Stimulated activated CD4-positive, alpha-beta T cell treated with anti-CD3 and anti-CD28 coated beads, Interleukin-15, amount 100 ng/mL, for 1 hour (primary cell): ENCODE results near the gene LILRB1.
"Not testable (repeated sequence)": the region's sequence is repeated elsewhere in the genome, so short reads cannot be mapped to it uniquely, and the experiment has no call there.

ENCODE experiments used
- DNase-seq, 2 donors: peaks; one replicate each; pipeline ENCODE4 v3.0.0-alpha.2; 2020; ENCODE audit warnings: low read depth in 1 of 2, low spot score in 1 of 2

Gene LILRB1

GRCh38 chr19:54630262-54630661, at the start of gene LILRB1:
Gene LILRB1, plus strand, starts transcription at chr19:54630484. Its CDS starts 590 bp downstream, at chr19:54631074.
- not testable (repeated sequence) for DNase-seq

- no peak for DNase-seq
Measured at GRCh38 chr19:54586397-54586796, 43.9 kb upstream of the LILRB1 start.

GRCh38 chr19:54587026-54587425, 43.3 kb upstream of the LILRB1 start:
- DNase-seq, result no peak

GRCh38 chr19:54593445-54593844, 36.8 kb upstream of the LILRB1 start, which contains the start of gene LILRA1:
Gene LILRA1, plus strand, starts transcription at chr19:54593632. Its CDS starts 613 bp downstream, at chr19:54594245.
- not testable (repeated sequence) for DNase-seq

- not testable (repeated sequence) for DNase-seq
Measured at GRCh38 chr19:54593931-54594626, 36.2 kb upstream of the LILRB1 start.

- DNase-seq, result no peak
Measured at GRCh38 chr19:54594737-54595136, 35.5 kb upstream of the LILRB1 start.

GRCh38 chr19:54595680-54596436, 34.4 kb upstream of the LILRB1 start:
- DNase-seq, result not testable (repeated sequence)

- no peak for DNase-seq
Measured at GRCh38 chr19:54600212-54600611, 30.1 kb upstream of the LILRB1 start.

- DNase-seq, result no peak
Measured at GRCh38 chr19:54606230-54606629, 24.1 kb upstream of the LILRB1 start.

- DNase-seq, result no peak
Measured at GRCh38 chr19:54606891-54607784, 23.1 kb upstream of the LILRB1 start.

GRCh38 chr19:54607785-54608150, 22.5 kb upstream of the LILRB1 start:
- no peak for DNase-seq

- no peak for DNase-seq
Measured at GRCh38 chr19:54608205-54608604, 22.1 kb upstream of the LILRB1 start.

GRCh38 chr19:54608792-54609191, 21.5 kb upstream of the LILRB1 start:
- DNase-seq, result no peak

- no peak for DNase-seq
Measured at GRCh38 chr19:54609356-54609791, 20.9 kb upstream of the LILRB1 start.

- DNase-seq, result no peak
Measured at GRCh38 chr19:54612428-54612827, 17.9 kb upstream of the LILRB1 start.

GRCh38 chr19:54614726-54615125, 15.6 kb upstream of the LILRB1 start:
- DNase-seq, result no peak

- no peak for DNase-seq
Measured at GRCh38 chr19:54616057-54616456, 14.2 kb upstream of the LILRB1 start.

- DNase-seq, result no peak
Measured at GRCh38 chr19:54616821-54617560, 13.3 kb upstream of the LILRB1 start.

- no peak for DNase-seq
Measured at GRCh38 chr19:54620464-54620863, 9.8 kb upstream of the LILRB1 start.

GRCh38 chr19:54622431-54622830, 7.9 kb upstream of the LILRB1 start:
- no peak for DNase-seq

GRCh38 chr19:54624234-54624633, 6.0 kb upstream of the LILRB1 start:
- DNase-seq, result not testable (repeated sequence)
